Measurements from ENCODE around the gene SLC7A4. TPM values are rescaled to one million over a fixed set of nuclear protein-coding genes. Genes with fewer than 3 reads are reported as not detected.

The SLC7A4 gene
- total RNA-seq, 1 donor from 2014 or later = 1.1 TPM

GRCh38 chr22:20991252-20992055 is 40.9 kb downstream of the SLC7A4 start:
- H3K27me3 Mint-ChIP-seq = no peaks in the 10 kb centered on the region

GRCh38 chr22:20990184-20991180 is 41.9 kb downstream of the SLC7A4 start:
- no peak for TF ChIP-seq CTCF (IDR thresholded peaks at IDR 0.05; ENCODE audit: unreplicated experiment)

More at GRCh38 chr22:20991252-20992055, 40.9 kb downstream of the SLC7A4 start:
- no peak for DNase-seq (ENCODE audit: low spot score, unreplicated experiment)
- peaks cover 2% of the 10 kb centered on the region for H3K36me3 Mint-ChIP-seq (ENCODE audit: insufficient read depth)
- H3K27ac Mint-ChIP-seq = no peak overlapping the region
- H3K4me3 Mint-ChIP-seq (ENCODE audit: low read depth) = no peak overlapping the region
- TF ChIP-seq CTCF (IDR thresholded peaks at IDR 0.05; ENCODE audit: unreplicated experiment) = no peak
- H3K4me1 Mint-ChIP-seq (ENCODE audit: low read depth) = no peaks in the 10 kb centered on the region
- H3K9me3 Mint-ChIP-seq (ENCODE audit: low read depth) = no peaks in the 10 kb centered on the region

GRCh38 chr22:20989323-20990138 is 42.8 kb downstream of the SLC7A4 start:
- no peak for TF ChIP-seq CTCF (IDR thresholded peaks at IDR 0.05; ENCODE audit: unreplicated experiment)
- Mint-ChIP-seq H3K4me3 (ENCODE audit: low read depth) (no peak overlapping the region), H3K9me3 (ENCODE audit: low read depth) (no peaks in the 10 kb centered on the region), H3K36me3 (ENCODE audit: insufficient read depth) (peaks cover 4% of the 10 kb centered on the region), H3K4me1 (ENCODE audit: low read depth) (no peaks in the 10 kb centered on the region), H3K27ac (no peak overlapping the region), H3K27me3 (no peaks in the 10 kb centered on the region)
- DNase-seq (ENCODE audit: low spot score, unreplicated experiment) = no peak

More at GRCh38 chr22:20990184-20991180, 41.9 kb downstream of the SLC7A4 start:
- H3K4me3 Mint-ChIP-seq (ENCODE audit: low read depth) = no peak overlapping the region
- peaks cover 4% of the 10 kb centered on the region for H3K36me3 Mint-ChIP-seq (ENCODE audit: insufficient read depth)
- H3K27ac Mint-ChIP-seq = no peak overlapping the region
- H3K4me1 Mint-ChIP-seq (ENCODE audit: low read depth) = no peaks in the 10 kb centered on the region
- no peaks in the 10 kb centered on the region for H3K9me3 Mint-ChIP-seq (ENCODE audit: low read depth)
- DNase-seq (ENCODE audit: low spot score, unreplicated experiment) = no peak
- H3K27me3 Mint-ChIP-seq = no peaks in the 10 kb centered on the region

- no peaks in the 10 kb centered on the region for H3K4me1 Mint-ChIP-seq (ENCODE audit: low read depth)
- no peak overlapping the region for H3K4me3 Mint-ChIP-seq (ENCODE audit: low read depth)
- peaks cover 4% of the 10 kb centered on the region for H3K36me3 Mint-ChIP-seq (ENCODE audit: insufficient read depth)
- no peaks in the 10 kb centered on the region for H3K27me3 Mint-ChIP-seq
- no peak overlapping the region for H3K27ac Mint-ChIP-seq
- TF ChIP-seq CTCF (IDR thresholded peaks at IDR 0.05; ENCODE audit: unreplicated experiment) = no peak
- DNase-seq (ENCODE audit: low spot score, unreplicated experiment) = no peak
- no peaks in the 10 kb centered on the region for H3K9me3 Mint-ChIP-seq (ENCODE audit: low read depth)
These were observed 43.6 kb downstream of the SLC7A4 start for GRCh38 chr22:20988573-20989322.
